ENCODE measurements around the gene ZCRB1.

- no peak for TF ChIP-seq CTCF (IDR thresholded peaks at IDR 0.05)
- no peak for TF ChIP-seq EP300 (IDR thresholded peaks at IDR 0.05)
- TF ChIP-seq POLR2AphosphoS5 (IDR thresholded peaks at IDR 0.05), result no peak
Measured at GRCh38 chr12:42370013-42370412, 44.1 kb upstream of the ZCRB1 start.

All from suprapubic skin (tissue), 4 donors.